Measurements from ENCODE around the gene DHODH. TPM values are rescaled to one million over a fixed set of nuclear protein-coding genes. Genes with fewer than 3 reads are reported as not detected.

Gene DHODH
- total and polyA plus RNA-seq, 2 of the 8 experiments (the other 6 are each of a cell fraction or from before 2014, with no cell fraction given), result 9.1 to 19.4 TPM

- Histone ChIP-seq H2BK20ac (ENCODE audit: low read length) (no peak overlapping the region), H3K4me2 (ENCODE audit: insufficient read depth in 1 of 2, low read depth in 2 of 2, low read length in 2 of 2) (peak overlapping the region; percentile 20 to 39; a peak in 2 of 4 replicates), H2AK5ac (ENCODE audit: low read depth, low read length) (no peak overlapping the region), H3K56ac (replicated peaks; ENCODE audit: insufficient read length, low read depth, low read length) (no peak overlapping the region), H3K79me2 (ENCODE audit: control insufficient read depth in 1 of 2, insufficient read depth in 2 of 2, low read length in 2 of 2) (no peaks in the 10 kb centered on the region), H4K91ac (replicated peaks; ENCODE audit: insufficient read length, low read length) (no peak overlapping the region), H3K4me1 (replicated peaks in 1 of 4; ENCODE audit: control insufficient read depth in 3 of 4, insufficient read depth in 4 of 4, low read length in 3 of 4) (peaks cover 0 to 9% (median 2%) of the 10 kb centered on the region in 4 experiments; a peak in 2 of 7 replicates), H3K4ac (replicated peaks; ENCODE audit: insufficient read length, low read depth, low read length) (no peak overlapping the region), H4K20me1 (replicated peaks in 1 of 2; ENCODE audit: control insufficient read depth in 1 of 2, insufficient read depth in 2 of 2, low read length in 2 of 2) (no peaks in the 10 kb centered on the region), H3K9me3 (ENCODE audit: insufficient read depth in 2 of 2, low read depth in 1 of 2, low read length in 1 of 2) (no peaks in the 10 kb centered on the region), H3K23ac (ENCODE audit: insufficient read length) (no peak overlapping the region), H2BK12ac (ENCODE audit: low read depth, low read length) (no peak overlapping the region; the same call in 1 of the 2 replicates), H2BK120ac (replicated peaks; ENCODE audit: low read depth, low read length) (no peak overlapping the region), H3K23me2 (ENCODE audit: low read depth, low read length) (no peaks in the 10 kb centered on the region), H3K18ac (ENCODE audit: extremely low read depth, low read length) (no peak overlapping the region), H3K4me3 (ENCODE audit: extremely low read depth in 1 of 4, insufficient read depth in 2 of 4, low read depth in 3 of 4, low read length in 4 of 4) (no peak overlapping the region), H4K8ac (ENCODE audit: extremely low read depth, insufficient read depth, low read length) (no peak overlapping the region), H3K9ac (replicated peaks in 1 of 4; ENCODE audit: extremely low read depth in 1 of 4, low read depth in 3 of 4, low read length in 3 of 4) (peak overlapping the region in 2 of 4 experiments; percentile 8 to 65; a peak in 5 of 7 replicates), H3K79me1 (ENCODE audit: low read depth, low read length) (no peaks in the 10 kb centered on the region), H3K36me3 (ENCODE audit: control insufficient read depth in 2 of 4, insufficient read depth in 4 of 4, low read length in 3 of 4) (no peaks in the 10 kb centered on the region), H2AFZ (ENCODE audit: low read length) (peak overlapping the region; percentile 97), H2BK5ac (ENCODE audit: low read depth, low read length) (no peak overlapping the region), H4K5ac (ENCODE audit: insufficient read length, low read depth, low read length) (no peak overlapping the region), H3K27me3 (replicated peaks in 1 of 4; ENCODE audit: control insufficient read depth in 3 of 4, extremely low read depth in 1 of 4, insufficient read depth in 3 of 4, low read length in 3 of 4) (no peaks in the 10 kb centered on the region), H3K27ac (ENCODE audit: low read depth, low read length) (peak overlapping the region; percentile 68), H3K14ac (ENCODE audit: insufficient read length) (no peak overlapping the region), H2BK15ac (ENCODE audit: low read length) (no peak overlapping the region)
- 55% methylated on average over 12 of the region's 12 CpGs; no CpG with 5 or more reads in 1 of the 2 experiments for WGBS, 2 experiments (ENCODE audit: extremely low coverage in 1 of 2, insufficient coverage in 1 of 2, insufficient read length in 1 of 2, insufficient replicate concordance in 2 of 2, low coverage in 1 of 2, low lambda C conversion rate in 2 of 2, missing lambda C conversion rate in 1 of 2)
- FAIRE-seq, result peak; percentile 7
- ChIA-PET POLR2A (ENCODE audit: partially characterized antibody) (interaction anchor here (1.0 to 4.0 kb wide), 3 partner anchors 11 to 49 kb away, joined by 3 to 23 read pairs (median 5); partner anchors contain the start of genes DHX38 and TXNL4B), CTCF (ENCODE audit: partially characterized antibody) (interaction anchor here (0.7 to 2.3 kb wide), 4 partner anchors 10 to 26 kb away, joined by 3 to 15 read pairs (median 5); partner anchors contain the start of genes DHX38, HPR and TXNL4B)
- DNase-seq (ENCODE audit: low read depth in 1 of 2, low spot score in 2 of 2), result no peak
- peak; percentile 55 for TF ChIP-seq TAF1 (IDR thresholded peaks at IDR 0.05; ENCODE audit: low read depth, low read length)
- 0 out of 2 replicates have a peak, but pooled peaks have one; percentile 21 for TF ChIP-seq JUND (IDR thresholded peaks at IDR 0.05; ENCODE audit: low read length)
- TF ChIP-seq RBBP5 (IDR thresholded peaks at IDR 0.05; ENCODE audit: borderline replicate concordance, low read depth, low read length), result peak; percentile 49; the same call in 1 of the 2 replicates
- no peak for TF ChIP-seq KDM5A (IDR thresholded peaks at IDR 0.05; ENCODE audit: low read length)
- TF ChIP-seq YY1 (IDR thresholded peaks at IDR 0.05; ENCODE audit: low read depth, low read length), result peak; percentile 81
- TF ChIP-seq TEAD4 (IDR thresholded peaks at IDR 0.05; ENCODE audit: low read depth, low read length), result peak; percentile 78
- TF ChIP-seq CEBPB (IDR thresholded peaks at IDR 0.05; ENCODE audit: low read depth, low read length), result no peak
- no peak for TF ChIP-seq SIRT6 (IDR thresholded peaks at IDR 0.05; ENCODE audit: low read length)
- TF ChIP-seq POLR2A (IDR thresholded peaks at IDR 0.05; ENCODE audit: control extremely low read depth in 1 of 2, low read depth in 2 of 2, low read length in 2 of 2), result peak; percentile 45 to 67
- no peak for TF ChIP-seq ATF3 (IDR thresholded peaks at IDR 0.05; ENCODE audit: insufficient read depth, low read depth, low read length)
- TF ChIP-seq POLR2AphosphoS5 (IDR thresholded peaks at IDR 0.05; ENCODE audit: low read depth, low read length), result peak; percentile 38; the same call in 1 of the 2 replicates
- TF ChIP-seq EGR1 (IDR thresholded peaks at IDR 0.05; ENCODE audit: borderline replicate concordance, low read depth, low read length), result no peak
- no peak for TF ChIP-seq KDM4A (IDR thresholded peaks at IDR 0.05; ENCODE audit: low read depth, low read length, severe bottlenecking)
Measured at GRCh38 chr16:72072514-72073342, 64.2 kb downstream of the DHODH start.
